ENCODE data around the gene NRG3.

Gene NRG3

DNA sequence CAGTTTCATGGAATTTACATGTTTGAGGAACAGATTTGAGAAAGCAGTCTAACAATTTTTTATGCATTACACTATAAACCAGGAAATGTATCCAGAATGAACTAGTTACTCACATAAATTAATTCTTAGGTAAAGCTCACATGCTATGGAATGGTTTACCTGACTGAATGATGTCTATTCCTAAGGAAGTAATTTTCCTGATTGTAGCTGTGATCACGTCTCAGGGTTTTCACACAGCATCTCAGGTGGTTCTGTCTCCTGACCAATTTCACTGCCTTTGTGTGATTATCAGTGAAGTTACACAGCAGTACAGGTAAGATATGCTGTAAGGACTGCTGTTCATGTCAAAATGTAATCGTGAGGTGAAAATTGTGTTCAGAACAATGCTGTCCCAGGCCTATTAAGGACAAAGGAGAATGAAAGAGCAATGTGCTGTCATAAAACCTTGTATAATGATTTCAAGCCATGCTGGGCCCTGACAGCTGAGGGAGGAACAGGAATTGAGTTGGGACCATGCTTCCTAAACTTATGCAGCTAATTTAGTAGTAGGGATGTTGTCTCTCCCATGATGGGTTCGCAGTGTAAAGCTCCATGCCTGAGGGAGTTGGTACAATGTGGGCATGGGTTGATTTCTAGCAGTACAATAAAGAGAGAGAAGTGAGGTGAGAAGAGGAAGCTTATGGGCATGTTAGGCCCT is 631.8 kb downstream of the NRG3 start:
- Mint-ChIP-seq H3K27me3 (ENCODE audit: low read depth) (no peaks in the 10 kb centered on the region), H3K36me3 (ENCODE audit: low read depth) (no peaks in the 10 kb centered on the region), H3K27ac (no peak overlapping the region), H3K4me3 (no peak overlapping the region), H3K4me1 (peaks cover 13% of the 10 kb centered on the region), H3K9me3 (no peaks in the 10 kb centered on the region)
- TF ChIP-seq, protein P1, sequence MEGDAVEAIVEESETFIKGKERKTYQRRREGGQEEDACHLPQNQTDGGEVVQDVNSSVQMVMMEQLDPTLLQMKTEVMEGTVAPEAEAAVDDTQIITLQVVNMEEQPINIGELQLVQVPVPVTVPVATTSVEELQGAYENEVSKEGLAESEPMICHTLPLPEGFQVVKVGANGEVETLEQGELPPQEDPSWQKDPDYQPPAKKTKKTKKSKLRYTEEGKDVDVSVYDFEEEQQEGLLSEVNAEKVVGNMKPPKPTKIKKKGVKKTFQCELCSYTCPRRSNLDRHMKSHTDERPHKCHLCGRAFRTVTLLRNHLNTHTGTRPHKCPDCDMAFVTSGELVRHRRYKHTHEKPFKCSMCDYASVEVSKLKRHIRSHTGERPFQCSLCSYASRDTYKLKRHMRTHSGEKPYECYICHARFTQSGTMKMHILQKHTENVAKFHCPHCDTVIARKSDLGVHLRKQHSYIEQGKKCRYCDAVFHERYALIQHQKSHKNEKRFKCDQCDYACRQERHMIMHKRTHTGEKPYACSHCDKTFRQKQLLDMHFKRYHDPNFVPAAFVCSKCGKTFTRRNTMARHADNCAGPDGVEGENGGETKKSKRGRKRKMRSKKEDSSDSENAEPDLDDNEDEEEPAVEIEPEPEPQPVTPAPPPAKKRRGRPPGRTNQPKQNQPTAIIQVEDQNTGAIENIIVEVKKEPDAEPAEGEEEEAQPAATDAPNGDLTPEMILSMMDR (IDR thresholded peaks at IDR 0.05; ENCODE audit: unreplicated experiment in 3 of 3), result no peak

DNA sequence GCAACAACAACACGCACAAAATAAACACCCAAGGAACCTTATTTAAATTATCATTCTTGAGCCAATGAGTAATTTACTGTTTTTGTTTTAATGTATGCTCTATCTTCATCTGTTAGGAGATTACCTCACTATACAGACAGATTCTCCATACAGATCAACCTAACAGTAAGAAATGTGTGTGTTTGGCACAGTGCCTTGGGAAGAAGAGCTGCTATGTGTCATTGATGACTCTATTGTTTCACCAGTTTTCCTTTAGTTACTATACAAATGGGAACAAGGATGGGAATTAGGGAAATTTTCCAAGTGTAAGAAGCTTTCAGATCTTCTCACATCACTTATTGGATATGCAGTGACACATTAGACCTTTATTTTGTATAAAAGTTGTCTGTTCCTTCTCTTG is 640.3 kb downstream of the NRG3 start:
- Mint-ChIP-seq H3K9me3 (peaks cover 7% of the 10 kb centered on the region), H3K36me3 (ENCODE audit: low read depth) (no peaks in the 10 kb centered on the region), H3K27ac (no peak overlapping the region), H3K27me3 (ENCODE audit: low read depth) (no peaks in the 10 kb centered on the region), H3K4me1 (peaks cover 15% of the 10 kb centered on the region), H3K4me3 (no peak overlapping the region)
- TF ChIP-seq, protein P1 (IDR thresholded peaks at IDR 0.05; ENCODE audit: unreplicated experiment in 3 of 3), result no peak

DNA sequence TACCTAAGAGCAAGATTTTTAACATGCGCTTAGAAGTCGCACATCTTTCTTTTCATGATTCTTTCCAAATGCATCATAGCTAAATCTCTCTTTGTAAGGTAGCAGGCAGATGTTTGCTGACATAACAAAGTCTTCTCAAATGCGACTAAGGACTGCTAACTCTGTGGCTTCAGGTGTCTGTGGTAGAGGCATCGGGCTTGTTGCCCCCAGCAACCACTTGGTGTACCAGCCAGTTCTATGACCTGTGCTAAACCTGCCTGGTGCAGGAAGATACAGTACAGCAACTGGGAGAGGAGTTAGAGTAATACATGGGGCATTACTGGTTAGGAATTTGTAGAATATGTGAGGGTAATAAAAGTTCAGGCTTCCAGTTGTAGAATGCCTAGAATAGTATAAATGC is 654.1 kb downstream of the NRG3 start:
- H3K9me3 Mint-ChIP-seq, result no peaks in the 10 kb centered on the region
- H3K4me1 Mint-ChIP-seq, result no peaks in the 10 kb centered on the region
- no peak overlapping the region for H3K27ac Mint-ChIP-seq
- no peaks in the 10 kb centered on the region for H3K36me3 Mint-ChIP-seq (ENCODE audit: low read depth)
- TF ChIP-seq, protein P1 (IDR thresholded peaks at IDR 0.05; ENCODE audit: unreplicated experiment in 3 of 3), result no peak
- no peaks in the 10 kb centered on the region for H3K27me3 Mint-ChIP-seq (ENCODE audit: low read depth)
- no peak overlapping the region for H3K4me3 Mint-ChIP-seq

DNA sequence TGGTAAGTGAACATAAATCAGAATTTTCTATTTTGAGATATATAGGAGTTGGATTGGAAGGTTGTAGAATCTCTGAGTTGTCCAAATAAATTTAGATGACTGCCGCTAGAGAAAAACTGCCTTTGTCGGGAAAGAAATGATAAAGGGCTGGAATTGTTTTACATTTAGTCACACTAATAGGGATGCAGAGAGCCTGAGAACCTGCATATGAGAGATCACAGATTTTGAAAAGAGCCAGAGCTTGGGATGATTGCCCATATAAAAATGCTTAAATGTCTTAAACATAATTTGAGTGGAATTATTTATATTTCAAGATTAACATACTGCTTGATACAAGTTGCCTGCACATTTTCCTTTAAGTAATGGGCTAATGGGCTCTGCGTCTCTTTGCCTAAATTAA is 660.5 kb downstream of the NRG3 start:
- Mint-ChIP-seq H3K27ac (no peak overlapping the region), H3K27me3 (ENCODE audit: low read depth) (no peaks in the 10 kb centered on the region), H3K9me3 (no peaks in the 10 kb centered on the region), H3K4me3 (no peak overlapping the region), H3K4me1 (no peaks in the 10 kb centered on the region), H3K36me3 (ENCODE audit: low read depth) (no peaks in the 10 kb centered on the region)
- TF ChIP-seq, protein P1 (IDR thresholded peaks at IDR 0.05; ENCODE audit: unreplicated experiment in 3 of 3), result no peak

DNA sequence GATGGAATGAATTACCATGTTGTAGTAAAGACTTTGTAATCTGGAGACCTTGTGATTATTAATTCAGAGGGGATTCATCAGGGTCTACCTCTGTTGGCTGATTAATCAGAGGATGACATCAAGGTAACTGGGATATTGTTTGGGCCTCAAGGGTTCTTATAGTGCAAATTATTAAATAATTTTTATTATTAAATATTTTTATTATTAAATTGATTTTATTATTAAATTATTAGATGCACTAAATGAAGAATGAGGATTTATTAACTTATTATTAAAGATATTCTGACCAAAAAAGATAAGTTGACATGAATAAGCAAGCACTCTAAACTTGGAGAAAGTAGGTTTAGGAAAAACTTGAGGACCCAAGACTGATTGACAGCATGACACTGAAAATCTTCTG is 661.7 kb downstream of the NRG3 start:
- TF ChIP-seq, protein P1 (IDR thresholded peaks at IDR 0.05; ENCODE audit: unreplicated experiment in 3 of 3), result no peak
- Mint-ChIP-seq H3K36me3 (ENCODE audit: low read depth) (no peaks in the 10 kb centered on the region), H3K27ac (no peak overlapping the region), H3K4me3 (no peak overlapping the region), H3K9me3 (no peaks in the 10 kb centered on the region), H3K27me3 (ENCODE audit: low read depth) (no peaks in the 10 kb centered on the region), H3K4me1 (no peaks in the 10 kb centered on the region)

DNA sequence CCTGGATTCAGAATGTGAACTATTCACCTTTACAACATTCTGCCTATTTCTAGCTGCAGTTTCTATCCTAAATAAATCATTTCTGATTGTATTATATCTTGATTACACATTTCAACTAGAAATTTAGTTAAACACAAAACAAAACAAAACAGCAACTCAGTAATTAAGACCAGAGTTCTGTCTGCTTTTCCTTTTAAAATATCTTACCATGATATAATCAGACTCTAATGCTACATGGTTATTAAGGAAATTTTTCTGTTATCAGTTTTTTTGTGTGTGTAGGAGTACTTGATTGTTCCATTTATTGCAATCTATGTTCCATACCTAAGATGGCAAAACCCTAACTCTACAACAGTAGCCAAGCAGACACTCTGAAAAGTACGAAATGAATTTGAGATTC is 663.3 kb downstream of the NRG3 start:
- Mint-ChIP-seq H3K27me3 (ENCODE audit: low read depth) (no peaks in the 10 kb centered on the region), H3K9me3 (no peaks in the 10 kb centered on the region), H3K4me3 (no peak overlapping the region), H3K36me3 (ENCODE audit: low read depth) (no peaks in the 10 kb centered on the region), H3K27ac (no peak overlapping the region), H3K4me1 (no peaks in the 10 kb centered on the region)
- TF ChIP-seq, protein P1 (IDR thresholded peaks at IDR 0.05; ENCODE audit: unreplicated experiment in 3 of 3), result no peak
